ENCODE data around the gene NRARP.

The NRARP gene

GRCh38 chr9:137310189-137311052, 8.3 kb upstream of the NRARP start:
- DNase-seq = no peak

DNA sequence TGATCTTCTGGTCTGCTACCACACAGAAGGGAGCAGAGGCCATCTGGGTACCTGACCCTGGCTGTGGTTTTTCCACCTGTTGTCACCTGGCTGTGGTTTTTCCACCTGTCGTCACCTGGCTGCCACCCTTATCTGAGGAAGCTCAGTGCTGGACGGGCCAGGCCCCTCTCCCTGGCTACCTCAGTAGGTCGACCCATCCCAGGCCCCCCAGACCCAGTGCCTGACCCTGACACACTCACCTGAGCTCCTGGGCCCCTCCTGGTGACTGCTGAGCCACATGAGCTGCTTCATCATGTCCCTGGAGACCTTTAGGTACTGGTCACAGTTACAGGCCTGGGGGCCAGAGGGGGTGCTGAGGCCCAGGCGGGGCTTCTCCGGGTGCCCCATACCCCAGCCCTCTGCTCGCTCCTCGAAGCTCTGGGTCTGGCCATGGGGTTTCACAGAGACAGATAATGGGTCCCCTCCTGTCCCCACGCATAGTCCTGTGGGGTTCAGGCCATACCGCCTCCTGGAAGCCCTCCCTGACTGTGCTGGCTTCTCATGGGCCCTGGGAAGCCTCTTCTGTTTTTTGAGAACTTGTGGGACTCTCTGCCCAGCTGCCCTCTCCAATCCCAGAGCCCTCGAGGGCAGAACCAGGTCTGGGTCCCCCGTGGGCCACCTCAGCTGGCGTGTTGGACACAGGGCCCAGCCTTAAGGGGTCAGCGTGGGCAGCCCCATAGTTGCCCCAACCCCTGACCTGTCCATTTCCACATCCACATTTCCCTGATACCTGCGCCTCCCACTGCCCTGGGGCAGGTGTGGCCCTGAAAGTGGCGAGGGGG, 7.5 kb upstream of the NRARP start:
- DNase-seq = no peak

DNA sequence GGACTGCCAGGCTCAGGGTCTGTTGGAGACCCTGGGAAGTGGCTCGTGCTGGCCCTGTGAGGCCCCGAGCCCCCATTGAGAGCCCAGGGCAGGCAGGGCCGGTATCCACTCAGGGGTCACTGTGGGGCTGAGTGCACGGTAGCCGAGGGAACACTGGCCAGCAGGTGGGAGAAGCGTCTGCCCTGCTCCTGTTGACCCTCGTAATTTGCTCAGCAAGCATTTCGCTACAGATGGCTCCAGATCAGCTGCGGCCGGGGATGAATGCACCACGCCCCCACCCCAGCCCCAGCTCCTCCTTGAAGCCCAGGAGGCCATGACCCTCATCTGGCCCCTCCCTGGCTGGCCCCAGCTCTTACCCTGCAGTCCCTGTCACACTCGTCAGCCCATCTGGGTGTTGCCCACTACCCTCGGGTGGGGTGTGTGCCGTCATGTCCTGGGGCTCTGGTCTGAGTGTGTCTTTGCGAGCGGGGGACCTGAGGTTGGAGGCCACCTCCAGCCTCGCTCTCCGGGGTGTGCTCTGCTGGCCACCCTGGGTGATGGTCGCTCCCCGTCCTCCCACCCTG, 6.1 kb upstream of the NRARP start:
- no peak for DNase-seq

- DNase-seq = no peak
Measured at GRCh38 chr9:137307255-137308056, 5.4 kb upstream of the NRARP start.

GRCh38 chr9:137306850-137307254, 4.8 kb upstream of the NRARP start:
- DNase-seq = no peak

GRCh38 chr9:137306066-137306849, 4.2 kb upstream of the NRARP start:
- no peak for DNase-seq

DNA sequence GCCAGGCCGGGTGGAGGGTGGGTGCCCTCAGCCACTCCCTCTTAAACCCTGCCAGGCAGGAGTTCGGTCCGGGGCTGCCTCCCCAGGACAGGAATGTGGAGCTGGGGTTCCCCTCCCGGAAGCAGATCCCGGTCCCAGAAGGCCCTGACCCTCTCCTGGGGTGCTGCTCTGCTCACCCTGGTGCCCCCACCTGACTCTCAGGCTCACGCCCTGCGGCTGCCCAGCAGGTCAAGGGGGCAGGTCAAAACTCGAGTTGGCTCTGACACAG, 3.7 kb upstream of the NRARP start:
- no peak for DNase-seq

- DNase-seq = peak; percentile 41
Measured at GRCh38 chr9:137305060-137305797, 3.2 kb upstream of the NRARP start.

GRCh38 chr9:137304383-137305059, 2.5 kb upstream of the NRARP start:
- no peak for DNase-seq

GRCh38 chr9:137303893-137304382, 1.9 kb upstream of the NRARP start:
- no peak for DNase-seq

DNA sequence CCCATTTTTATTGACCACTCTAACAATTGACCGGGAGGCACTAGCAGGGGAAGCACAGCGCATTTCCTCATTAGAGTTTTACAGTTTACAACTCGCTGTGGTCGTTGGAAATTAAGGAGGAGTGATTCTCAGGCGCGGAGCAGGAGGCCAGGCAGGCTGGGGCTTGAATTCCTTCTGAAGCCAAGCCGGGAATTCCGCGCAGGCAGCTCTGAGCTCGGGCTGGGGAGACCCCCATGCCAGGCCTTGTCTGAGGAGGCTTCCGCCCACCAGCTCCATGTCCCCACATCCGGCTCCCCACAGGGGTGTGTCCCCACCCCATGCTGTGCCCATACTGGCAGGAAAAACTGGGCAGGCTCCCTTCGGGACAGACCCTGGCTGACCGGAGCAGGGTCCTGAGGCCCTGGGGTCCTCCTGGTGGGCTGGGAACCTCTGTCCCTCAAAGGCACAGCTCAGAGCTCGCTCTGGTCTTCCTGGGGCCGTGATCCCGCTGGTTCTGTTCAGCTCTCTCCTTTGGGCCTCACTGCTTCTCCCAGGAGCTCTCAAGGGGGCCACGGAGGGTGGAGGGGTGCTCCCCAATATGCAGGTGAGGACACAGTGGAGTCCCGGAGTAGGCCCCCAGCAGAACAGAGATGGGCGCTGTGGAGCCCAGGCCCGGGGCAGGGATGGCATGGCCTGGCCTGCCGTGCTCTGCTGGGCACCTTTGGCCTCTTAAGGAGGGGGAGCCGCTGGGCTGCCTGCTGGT, 1.3 kb upstream of the NRARP start:
- no peak for DNase-seq

GRCh38 chr9:137302449-137303150, 529 bp upstream of the NRARP start:
- DNase-seq = no peak

- DNase-seq = no peak
Measured at GRCh38 chr9:137301081-137301947, 757 bp downstream of the NRARP start.

- DNase-seq = no peak
Measured at GRCh38 chr9:137300567-137301080, 1.4 kb downstream of the NRARP start.

DNA sequence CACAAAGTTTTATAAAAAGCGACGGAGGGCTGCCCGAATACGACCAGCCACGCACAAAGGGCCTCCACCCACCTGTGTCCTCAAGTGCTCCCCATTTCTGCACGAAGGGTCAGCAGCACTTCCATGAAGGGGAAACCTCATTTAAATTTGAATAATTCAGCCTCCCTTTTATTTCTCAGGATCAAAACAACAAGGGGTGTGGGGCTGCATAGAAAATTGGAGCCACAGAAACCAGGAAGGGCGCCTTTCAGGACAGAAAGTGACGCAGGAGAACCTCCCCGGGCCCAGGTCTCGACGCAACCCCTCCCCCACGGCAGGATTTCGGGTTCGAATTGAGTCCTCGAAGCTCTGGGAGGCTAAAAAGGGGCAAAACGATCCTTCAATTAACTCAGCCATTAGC, 2.1 kb downstream of the NRARP start:
- DNase-seq = no peak

DNA sequence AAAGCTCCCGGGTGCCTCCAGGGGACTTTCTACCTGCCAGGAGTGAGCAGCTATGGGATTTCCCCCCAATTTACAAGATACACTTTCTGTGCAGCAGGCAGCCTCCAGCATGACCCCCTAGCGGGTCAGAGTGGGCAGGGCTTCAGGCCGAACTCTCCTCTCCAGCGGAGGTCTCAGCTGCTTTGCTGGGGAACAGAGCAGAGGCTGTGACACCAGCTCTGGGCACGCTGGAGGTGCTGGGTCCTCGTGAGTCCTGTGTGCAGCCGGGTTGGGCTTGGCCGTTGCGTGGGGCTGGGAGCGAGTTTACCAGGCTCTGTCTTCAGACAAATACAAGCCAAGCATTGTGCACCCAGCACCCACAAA, 2.9 kb downstream of the NRARP start:
- DNase-seq = no peak

GRCh38 chr9:137298401-137299202, 3.5 kb downstream of the NRARP start:
- DNase-seq = no peak
